OCI-LY7 (cell line): ENCODE data around the gene PTGES3.

Source experiments
- EZH2phosphoT487 ChIP-seq: fragments of 200-600 bp; sonication (generic); IDR thresholded peaks from 2 replicates; pipeline ENCODE4 v1.6.1; 2018; ENCODE audit warnings: low read depth, borderline replicate concordance, mild to moderate bottlenecking, mixed run types, antibody characterized with exemption, low read length, moderate library complexity, mixed read lengths
- TF ChIP-seq, protein P1 (sequence below): fragments of 200-600 bp; sonication (generic); conservative IDR thresholded peaks from 2 replicates; pipeline ENCODE4 v1.5.1; 2014; ENCODE audit warnings: mild to moderate bottlenecking, antibody characterized with exemption, low read length, moderate library complexity, mixed read lengths

DNA sequence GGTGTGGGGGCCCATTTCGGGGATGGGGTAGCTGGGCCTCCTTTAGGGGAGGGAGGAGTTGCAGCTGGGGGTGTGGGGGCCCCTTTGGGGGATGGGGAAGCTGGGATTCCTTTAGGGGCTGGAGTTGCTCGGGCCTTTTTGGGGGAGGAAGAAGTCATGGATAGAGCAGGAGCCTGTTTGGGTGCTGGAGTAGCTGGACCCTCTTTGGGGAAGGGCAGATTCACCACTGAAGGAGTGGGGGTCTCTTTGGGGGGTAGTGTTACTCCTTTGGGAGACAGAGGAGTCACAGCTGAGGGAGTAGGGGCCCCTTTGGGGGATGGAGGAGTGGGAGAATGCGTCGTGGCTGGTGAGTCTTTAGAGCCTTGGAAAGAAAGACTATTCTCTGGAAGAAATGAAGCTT, 30.6 kb upstream of the PTGES3 start:
- TF ChIP-seq, protein P1, sequence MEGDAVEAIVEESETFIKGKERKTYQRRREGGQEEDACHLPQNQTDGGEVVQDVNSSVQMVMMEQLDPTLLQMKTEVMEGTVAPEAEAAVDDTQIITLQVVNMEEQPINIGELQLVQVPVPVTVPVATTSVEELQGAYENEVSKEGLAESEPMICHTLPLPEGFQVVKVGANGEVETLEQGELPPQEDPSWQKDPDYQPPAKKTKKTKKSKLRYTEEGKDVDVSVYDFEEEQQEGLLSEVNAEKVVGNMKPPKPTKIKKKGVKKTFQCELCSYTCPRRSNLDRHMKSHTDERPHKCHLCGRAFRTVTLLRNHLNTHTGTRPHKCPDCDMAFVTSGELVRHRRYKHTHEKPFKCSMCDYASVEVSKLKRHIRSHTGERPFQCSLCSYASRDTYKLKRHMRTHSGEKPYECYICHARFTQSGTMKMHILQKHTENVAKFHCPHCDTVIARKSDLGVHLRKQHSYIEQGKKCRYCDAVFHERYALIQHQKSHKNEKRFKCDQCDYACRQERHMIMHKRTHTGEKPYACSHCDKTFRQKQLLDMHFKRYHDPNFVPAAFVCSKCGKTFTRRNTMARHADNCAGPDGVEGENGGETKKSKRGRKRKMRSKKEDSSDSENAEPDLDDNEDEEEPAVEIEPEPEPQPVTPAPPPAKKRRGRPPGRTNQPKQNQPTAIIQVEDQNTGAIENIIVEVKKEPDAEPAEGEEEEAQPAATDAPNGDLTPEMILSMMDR: no peak
- no peak for TF ChIP-seq EZH2phosphoT487
